IMR-90 (cell line): Measurements from ENCODE around the gene MIA2. TPM values are rescaled to one million over a fixed set of nuclear protein-coding genes. Genes with fewer than 3 reads are reported as not detected.
A peak's percentile ranks its signal among the peaks of the same experiment; 100 is the strongest.

ENCODE experiments used
- ATAC-seq: fragments of 200-7000 bp; cut with Tn5 transposase; 2 replicates; pipeline ENCODE4 v1.9.1; 2020; ENCODE audit warnings: low read depth, mild to moderate bottlenecking, moderate library complexity
- BruUV-seq: library from RNA; stranded (reverse); fragments of 400-500 nt; replicated peaks from 2 replicates; lab custom pipeline; 2021; lab: Mats Ljungman, UMichigan
- CTCF ChIA-PET: fragments of 300-600 bp; formaldehyde crosslinking; extraction: SDS; loops from one replicate; lab custom pipeline; 2021; ENCODE audit warnings: antibody characterized with exemption; lab: Yijun Ruan, JAX
- POLR2A ChIA-PET: fragments of 300-600 bp; sonication (Branson Sonifier 250); formaldehyde crosslinking; loops from one replicate; lab custom pipeline; 2022; ENCODE audit warnings: antibody characterized with exemption; ENCODE audit not compliant: unreplicated experiment; lab: Charles Lee
- DNase-seq: peaks from one replicate; pipeline ENCODE4 v3.0.0; 2013
- H2AFZ ChIP-seq: replicated peaks from 2 replicates; pipeline ENCODE3; 2013; ENCODE audit warnings: low read length, mild to moderate bottlenecking; ENCODE audit not compliant: poor library complexity
- H2AK5ac ChIP-seq: 2 replicates; pipeline ENCODE4 v1.6.1; 2013; ENCODE audit warnings: low read depth, low read length, inconsistent platforms
- H2AK9ac ChIP-seq: replicated peaks from 2 replicates; pipeline ENCODE3; 2013; ENCODE audit warnings: mild to moderate bottlenecking, low read depth, low read length, moderate library complexity; ENCODE audit not compliant: poor library complexity
- H2BK120ac ChIP-seq: 2 replicates; pipeline ENCODE4 v1.6.1; 2013; ENCODE audit warnings: low read depth, low read length, inconsistent platforms
- H2BK15ac ChIP-seq: 3 replicates; pipeline ENCODE4 v1.6.1; 2013; ENCODE audit warnings: low read depth, low read length, inconsistent platforms
- H2BK20ac ChIP-seq: 2 replicates; pipeline ENCODE4 v1.6.1; 2013; ENCODE audit warnings: low read depth, mild to moderate bottlenecking, inconsistent platforms, low read length, moderate library complexity
- H2BK5ac ChIP-seq: 2 replicates; pipeline ENCODE4 v1.6.1; 2013; ENCODE audit warnings: mild to moderate bottlenecking, low read depth, low read length, inconsistent platforms; ENCODE audit not compliant: poor library complexity, severe bottlenecking
- H3K14ac ChIP-seq: replicated peaks from 2 replicates; pipeline ENCODE4 v1.6.1; 2013; ENCODE audit warnings: low read depth, low read length, inconsistent platforms
- H3K18ac ChIP-seq: 2 replicates; pipeline ENCODE4 v1.6.1; 2013; ENCODE audit warnings: low read depth, low read length, control low read depth
- H3K23ac ChIP-seq: 2 replicates; pipeline ENCODE4 v1.6.1; 2013; ENCODE audit warnings: low read depth, low read length, inconsistent platforms
- H3K27ac ChIP-seq: 2 replicates; pipeline ENCODE4 v1.5.1; 2013; ENCODE audit warnings: mild to moderate bottlenecking, control low read depth, low read length; ENCODE audit not compliant: insufficient read depth
- H3K27me3 ChIP-seq: 2 replicates; pipeline ENCODE4 v1.6.1; 2013; ENCODE audit warnings: low read length; ENCODE audit not compliant: control insufficient read depth, insufficient read depth
- H3K36me3 ChIP-seq: 2 replicates; pipeline ENCODE4 v1.6.1; 2013; ENCODE audit warnings: low read length, mixed read lengths; ENCODE audit not compliant: control insufficient read depth, insufficient read depth
- H3K4ac ChIP-seq: 2 replicates; pipeline ENCODE4 v1.6.1; 2013; ENCODE audit warnings: low read depth, low read length, inconsistent platforms
- H3K4me1 ChIP-seq: 2 replicates; pipeline ENCODE4 v1.6.1; 2013; ENCODE audit warnings: low read length, mixed read lengths; ENCODE audit not compliant: control insufficient read depth, insufficient read depth
- H3K4me2 ChIP-seq: 2 replicates; pipeline ENCODE4 v1.6.1; 2013; ENCODE audit warnings: low read depth, mild to moderate bottlenecking, control low read depth, low read length, moderate library complexity
- H3K4me3 ChIP-seq: 2 replicates; pipeline ENCODE4 v1.5.1; 2013; ENCODE audit warnings: low read depth, mild to moderate bottlenecking, control low read depth, low read length, moderate library complexity; ENCODE audit not compliant: insufficient read depth
- H3K56ac ChIP-seq: 2 replicates; pipeline ENCODE4 v1.6.1; 2013; ENCODE audit warnings: low read length, inconsistent platforms; ENCODE audit not compliant: insufficient read depth; ENCODE audit errors: extremely low read depth
- H3K79me1 ChIP-seq, 2 experiments: 2 replicates each; pipeline ENCODE4 v1.6.1; 2013; ENCODE audit warnings: low read length in 2 of 2, inconsistent platforms in 1 of 2, low read depth in 1 of 2
- H3K9ac ChIP-seq: 2 replicates; pipeline ENCODE4 v1.6.1; 2013; ENCODE audit warnings: low read depth, low read length, control low read depth
- H3K9me1 ChIP-seq: 2 replicates; pipeline ENCODE4 v1.6.1; 2013; ENCODE audit warnings: low read length, inconsistent platforms; ENCODE audit not compliant: insufficient read depth
- H3K9me3 ChIP-seq: 2 replicates; pipeline ENCODE4 v1.6.1; 2013; ENCODE audit warnings: low read length; ENCODE audit not compliant: control insufficient read depth, insufficient read depth
- H4K20me1 ChIP-seq: 2 replicates; pipeline ENCODE4 v1.6.1; 2013; ENCODE audit warnings: low read length, inconsistent platforms; ENCODE audit not compliant: insufficient read depth
- H4K5ac ChIP-seq: 2 replicates; pipeline ENCODE4 v1.6.1; 2013; ENCODE audit warnings: mild to moderate bottlenecking, low read depth, low read length, control low read depth
- H4K8ac ChIP-seq, 2 experiments: 2 replicates each; pipeline ENCODE4 v1.6.1; 2013; ENCODE audit warnings: low read depth in 2 of 2, low read length in 2 of 2, control low read depth in 1 of 2, inconsistent platforms in 1 of 2
- H4K91ac ChIP-seq: 2 replicates; pipeline ENCODE4 v1.6.1; 2013; ENCODE audit warnings: low read depth, low read length, inconsistent platforms; ENCODE audit not compliant: insufficient read depth
- BHLHE40 ChIP-seq: fragments of 150-350 bp; IDR thresholded peaks from 2 replicates; pipeline ENCODE4 v1.6.1; 2016; ENCODE audit warnings: mild to moderate bottlenecking, low read depth, low read length
- CEBPB ChIP-seq: IDR thresholded peaks from 2 replicates; pipeline ENCODE4 v1.6.1; 2012; ENCODE audit warnings: low read depth, low read length, improper control_type of control experiment
- FOS ChIP-seq: fragments of 150-350 bp; IDR thresholded peaks from 2 replicates; pipeline ENCODE4 v1.6.1; 2016; ENCODE audit warnings: low read depth, low read length
- MAFK ChIP-seq: IDR thresholded peaks from 2 replicates; pipeline ENCODE4 v1.6.1; 2012; ENCODE audit warnings: low read depth, low read length, improper control_type of control experiment
- MAZ ChIP-seq: IDR thresholded peaks from 2 replicates; pipeline ENCODE4 v1.6.1; 2012; ENCODE audit warnings: low read depth, mild to moderate bottlenecking, low read length, improper control_type of control experiment, moderate library complexity, borderline replicate concordance
- MXI1 ChIP-seq: IDR thresholded peaks from 2 replicates; pipeline ENCODE4 v1.6.1; 2012; ENCODE audit warnings: low read depth, mild to moderate bottlenecking, low read length, moderate library complexity, borderline replicate concordance
- RAD21 ChIP-seq: IDR thresholded peaks from 2 replicates; pipeline ENCODE4 v1.6.1; 2012; ENCODE audit warnings: low read length, improper control_type of control experiment
- RCOR1 ChIP-seq: IDR thresholded peaks from 2 replicates; pipeline ENCODE4 v1.6.1; 2012; ENCODE audit warnings: mild to moderate bottlenecking, low read length, improper control_type of control experiment; ENCODE audit not compliant: insufficient replicate concordance
- RFX5 ChIP-seq: IDR thresholded peaks from 2 replicates; pipeline ENCODE4 v1.8.0; 2012; ENCODE audit warnings: low read depth, mild to moderate bottlenecking, low read length, moderate library complexity
- SMC3 ChIP-seq: fragments of 150-350 bp; IDR thresholded peaks from 2 replicates; pipeline ENCODE4 v1.6.1; 2016; ENCODE audit warnings: low read depth, mild to moderate bottlenecking, antibody characterized with exemption, low read length, moderate library complexity
- WGBS, 2 experiments: methylation state at CpG; one replicate each; pipeline versions ENCODE4 v1.1.5 to v1.1.7; 2013; ENCODE audit warnings: missing lambda C conversion rate in 2 of 2; ENCODE audit not compliant: insufficient read length in 1 of 2; ENCODE audit errors: extremely low coverage in 2 of 2; 5-methylcytosine and 5-hydroxymethylcytosine counted together
- dilution Hi-C: fragments of 300-500 bp; cut with HindIII; formaldehyde crosslinking; loops from one replicate; pipeline ENCODE4 v1.14.3; 2018; ENCODE audit warnings: low sequenced_read_pairs; ENCODE audit not compliant: unreplicated experiment
- in situ Hi-C: fragments of 300-500 bp; cut with MboI; formaldehyde crosslinking; loops from 3 replicates; pipeline ENCODE4 v1.14.3; 2019; ENCODE audit warnings: low sequenced_read_pairs, inconsistent platforms, mixed read lengths
- intact Hi-C: fragments of 100-400 bp; cut with micrococcal nuclease; formaldehyde crosslinking; loops from 2 replicates; pipeline ENCODE4 v1.10.0; 2022
- polyA plus RNA-seq, 3 experiments: library from polyadenylated mRNA; depleted of rRNA; stranded (reverse); fragments of >200 nt; gene quantifications; 2 replicates each; pipeline ENCODE4 v1.2.3, GENCODE V29; 2012; ENCODE audit warnings: low replicate concordance in 1 of 3
- total RNA-seq: library from RNA; depleted of rRNA; stranded (reverse); fragments of >200 nt; gene quantifications from 2 replicates; pipeline ENCODE4 v1.2.3, GENCODE V29; 2012
- TF ChIP-seq, protein P1 (sequence below): fragments of 150-350 bp; IDR thresholded peaks from 2 replicates; pipeline ENCODE4 v1.6.1; 2017; ENCODE audit warnings: mild to moderate bottlenecking, antibody characterized with exemption, low read length, low read depth
- TF ChIP-seq, protein P2 (sequence below): fragments of 150-350 bp; IDR thresholded peaks from 2 replicates; pipeline ENCODE4 v1.6.1; 2016; ENCODE audit warnings: low read depth, mild to moderate bottlenecking, low read length, moderate library complexity, borderline replicate concordance

The MIA2 gene
- total and polyA plus RNA-seq, 2 of the 4 experiments (the other 2 are of a cell fraction): 3.9 to 6.8 TPM

DNA sequence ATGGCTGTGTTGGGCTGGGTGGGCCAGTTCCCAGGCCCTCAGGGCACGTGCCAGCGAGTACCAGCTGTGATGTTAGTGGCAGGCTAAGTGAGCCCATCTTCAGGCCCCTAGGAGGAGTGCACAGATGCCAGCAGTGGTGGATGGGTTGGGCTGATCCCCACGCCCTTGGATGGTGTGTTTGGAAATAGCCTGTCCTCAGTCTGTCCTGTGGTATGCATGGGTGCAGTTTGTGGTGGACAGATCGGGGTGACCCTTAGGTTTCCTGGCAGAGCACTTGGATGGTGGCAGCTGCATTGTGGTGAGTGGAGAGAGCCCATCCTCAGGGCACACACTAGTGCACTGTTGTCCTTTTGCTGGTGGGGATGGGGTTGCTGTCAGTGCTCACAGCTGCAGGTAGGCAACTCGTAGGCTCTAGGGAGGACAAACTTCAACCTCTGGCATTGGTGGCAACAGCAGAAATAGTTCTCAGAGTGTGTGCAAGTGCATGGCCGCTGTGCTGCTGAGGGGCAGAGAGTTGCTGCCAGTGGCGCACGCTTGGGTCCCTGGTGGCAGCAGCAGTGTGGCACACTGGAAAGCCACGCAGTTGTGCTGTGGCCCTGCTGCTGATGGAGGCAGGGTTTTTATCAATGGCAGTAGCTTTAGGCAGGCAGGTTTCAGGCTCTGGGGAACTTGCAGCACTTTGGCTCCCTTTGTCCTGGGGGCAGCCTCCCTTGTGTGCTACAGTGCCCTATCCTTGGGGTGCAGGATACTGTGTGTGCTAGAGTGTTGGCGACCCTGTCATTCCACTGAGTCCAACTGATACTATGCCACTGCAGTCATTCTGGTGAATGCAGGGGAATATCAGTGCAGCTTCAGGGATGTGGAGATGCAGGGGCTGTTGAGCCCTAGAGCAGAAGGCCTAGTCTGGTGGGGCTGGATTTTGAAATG lies 133.0 kb downstream of the MIA2 start:
- no TSS peak for BruUV-seq
- Histone ChIP-seq H4K5ac (no peak overlapping the region), H3K9me1 (no peaks in the 10 kb centered on the region), H3K56ac (no peak overlapping the region), H2BK5ac (no peak overlapping the region), H3K9me3 (peaks cover 6% of the 10 kb centered on the region; the same call in 1 of the 2 replicates), H4K91ac (no peak overlapping the region), H2BK20ac (no peak overlapping the region), H3K9ac (no peak overlapping the region), H3K14ac (no peak overlapping the region), H2BK15ac (no peak overlapping the region), H3K27ac (no peak overlapping the region), H2AK9ac (no peak overlapping the region), H3K27me3 (no peaks in the 10 kb centered on the region), H3K4me2 (no peak overlapping the region), H2BK120ac (no peak overlapping the region), H3K4me3 (no peak overlapping the region), H3K4me1 (no peaks in the 10 kb centered on the region), H3K18ac (no peak overlapping the region), H3K36me3 (peaks cover 3% of the 10 kb centered on the region), H3K23ac (no peak overlapping the region), H4K20me1 (no peaks in the 10 kb centered on the region), H3K4ac (no peak overlapping the region), H3K79me1 (peaks cover 0 to 18% of the 10 kb centered on the region in 2 experiments; a peak in 3 of 4 replicates), H2AFZ (no peak overlapping the region), H4K8ac (no peak overlapping the region), H2AK5ac (no peak overlapping the region)
- in situ Hi-C loops (no loop called here), intact Hi-C loops (no loop called here), dilution Hi-C loops (no loop called here)
- 90% methylated on average over 3 of the region's 10 CpGs; no CpG with 5 or more reads in 1 of the 2 experiments for WGBS, 2 experiments
- DNase-seq (no peak), ATAC-seq (0 out of 2 replicates have a peak, but pooled peaks have one; percentile 29)
- POLR2A ChIA-PET: no interaction called here
- TF ChIP-seq BHLHE40: no peak
- no peak for TF ChIP-seq RFX5
- TF ChIP-seq FOS: no peak
- TF ChIP-seq, protein P1, sequence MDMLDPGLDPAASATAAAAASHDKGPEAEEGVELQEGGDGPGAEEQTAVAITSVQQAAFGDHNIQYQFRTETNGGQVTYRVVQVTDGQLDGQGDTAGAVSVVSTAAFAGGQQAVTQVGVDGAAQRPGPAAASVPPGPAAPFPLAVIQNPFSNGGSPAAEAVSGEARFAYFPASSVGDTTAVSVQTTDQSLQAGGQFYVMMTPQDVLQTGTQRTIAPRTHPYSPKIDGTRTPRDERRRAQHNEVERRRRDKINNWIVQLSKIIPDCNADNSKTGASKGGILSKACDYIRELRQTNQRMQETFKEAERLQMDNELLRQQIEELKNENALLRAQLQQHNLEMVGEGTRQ: no peak
- TF ChIP-seq, protein P2, sequence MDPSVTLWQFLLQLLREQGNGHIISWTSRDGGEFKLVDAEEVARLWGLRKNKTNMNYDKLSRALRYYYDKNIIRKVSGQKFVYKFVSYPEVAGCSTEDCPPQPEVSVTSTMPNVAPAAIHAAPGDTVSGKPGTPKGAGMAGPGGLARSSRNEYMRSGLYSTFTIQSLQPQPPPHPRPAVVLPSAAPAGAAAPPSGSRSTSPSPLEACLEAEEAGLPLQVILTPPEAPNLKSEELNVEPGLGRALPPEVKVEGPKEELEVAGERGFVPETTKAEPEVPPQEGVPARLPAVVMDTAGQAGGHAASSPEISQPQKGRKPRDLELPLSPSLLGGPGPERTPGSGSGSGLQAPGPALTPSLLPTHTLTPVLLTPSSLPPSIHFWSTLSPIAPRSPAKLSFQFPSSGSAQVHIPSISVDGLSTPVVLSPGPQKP: no peak
- TF ChIP-seq MAFK: no peak
- TF ChIP-seq RAD21: no peak
- no peak for TF ChIP-seq MAZ
- TF ChIP-seq SMC3: no peak
- no peak for TF ChIP-seq RCOR1
- no peak for TF ChIP-seq CEBPB
- TF ChIP-seq MXI1: no peak
- CTCF ChIA-PET: no interaction called here
